Measurements from ENCODE around the gene GNAI2.
"Not testable (repeated sequence)": the region's sequence is repeated elsewhere in the genome, so short reads cannot be mapped to it uniquely, and the experiment has no call there.

The GNAI2 gene

DNA sequence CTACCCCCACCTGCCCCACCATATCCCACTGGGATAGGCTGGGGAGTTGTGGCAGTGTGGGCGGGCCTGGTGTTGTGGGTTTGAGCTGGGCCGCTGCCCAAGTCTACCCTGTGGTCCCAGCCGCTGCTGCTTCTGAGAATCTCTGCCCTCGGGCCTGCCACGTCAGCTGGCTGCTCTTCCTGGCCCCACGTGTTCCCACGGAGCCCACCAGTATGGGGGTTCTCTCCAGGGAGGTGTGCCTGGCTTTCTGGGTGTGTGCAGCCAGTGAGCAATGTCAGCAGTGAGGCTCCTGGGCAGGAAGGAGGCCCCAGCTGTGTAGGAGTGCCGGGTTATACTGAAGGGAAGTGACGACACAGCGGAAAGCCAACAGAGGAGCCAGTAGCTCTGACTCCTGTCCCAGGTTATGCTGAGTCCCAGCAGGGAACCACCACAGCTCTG is 10.5 kb downstream of the GNAI2 start:
- DNase-seq: peak; percentile 87 to 91

DNA sequence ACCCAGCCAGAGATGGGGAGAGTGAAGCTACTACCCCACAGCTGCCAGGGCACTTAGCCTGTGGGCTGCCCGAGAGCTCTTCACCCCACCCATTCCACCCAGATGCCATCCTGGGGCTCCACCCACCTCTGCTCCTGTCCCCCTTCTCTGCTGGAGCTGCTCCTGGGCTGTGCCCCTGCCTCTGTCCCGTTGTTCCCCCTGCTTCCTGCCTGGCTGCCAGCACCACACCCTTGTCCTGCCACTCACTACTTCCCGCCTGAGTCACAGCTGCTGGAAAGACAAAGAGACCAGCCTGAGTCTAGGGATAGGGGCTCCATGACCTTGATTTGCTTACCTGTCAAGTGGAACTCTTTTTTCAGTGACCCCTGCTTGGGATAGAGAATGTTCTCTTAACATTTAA is 12.4 kb downstream of the GNAI2 start:
- no peak for DNase-seq

DNA sequence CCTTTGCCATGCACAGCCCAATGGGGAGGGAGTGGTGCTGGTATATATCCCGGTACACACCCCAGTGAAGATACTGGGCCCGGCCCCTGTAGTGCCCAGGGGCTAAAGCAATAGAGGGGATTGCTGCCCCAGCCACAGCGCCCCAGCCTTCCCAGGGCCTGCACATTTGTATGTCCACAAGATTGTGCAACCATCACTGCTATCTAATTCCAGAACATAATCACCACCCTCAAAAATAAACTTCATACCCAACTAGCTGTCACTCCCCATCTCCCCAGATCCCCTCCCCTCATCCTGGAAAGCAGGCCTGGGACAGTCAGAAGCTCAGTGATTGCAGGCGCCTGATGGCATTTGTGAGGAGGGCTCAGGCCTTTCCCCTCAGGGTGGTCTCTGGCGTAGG is 13.5 kb downstream of the GNAI2 start:
- no peak for DNase-seq

DNA sequence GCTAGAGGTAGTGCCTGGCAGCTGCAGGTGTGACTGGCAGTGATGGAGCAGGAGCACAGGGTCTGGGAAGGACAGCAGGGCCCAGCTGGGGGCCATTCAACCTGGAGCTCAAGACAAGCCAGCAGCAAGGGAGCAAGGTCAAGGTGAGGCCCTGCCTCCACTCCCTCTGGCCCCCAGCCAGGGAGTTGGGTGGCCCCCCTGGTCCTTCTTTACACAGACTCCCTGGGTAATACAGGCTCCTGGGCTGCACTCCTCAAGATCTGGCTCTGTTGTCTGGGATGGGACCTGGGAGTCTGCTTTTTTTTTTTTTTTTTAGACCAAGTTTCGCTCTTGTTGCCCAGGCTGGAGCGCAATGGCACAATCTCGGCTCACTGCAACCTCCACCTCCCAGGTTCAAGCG is 14.5 kb downstream of the GNAI2 start:
- no peak for DNase-seq

DNA sequence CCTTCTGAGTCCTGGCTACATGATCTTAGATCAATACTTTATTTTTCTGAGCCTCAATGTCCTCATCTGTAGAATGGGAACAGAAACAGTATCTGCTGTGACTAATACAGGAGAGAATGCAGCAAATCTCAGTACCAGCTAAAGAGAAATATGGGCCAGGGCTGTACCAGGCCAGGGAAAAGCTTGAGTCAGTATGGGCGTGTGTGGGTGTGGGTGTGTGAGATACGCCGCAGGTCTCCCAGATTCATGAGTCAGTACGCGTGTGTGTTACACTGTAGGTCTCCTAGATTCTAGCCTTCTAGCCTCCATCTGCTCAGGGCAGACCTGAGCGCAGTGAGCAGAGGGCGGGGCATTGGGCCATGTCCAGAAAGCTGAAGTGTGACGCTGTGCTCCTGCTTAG is 15.2 kb downstream of the GNAI2 start:
- DNase-seq: peak; percentile 70 to 78

DNA sequence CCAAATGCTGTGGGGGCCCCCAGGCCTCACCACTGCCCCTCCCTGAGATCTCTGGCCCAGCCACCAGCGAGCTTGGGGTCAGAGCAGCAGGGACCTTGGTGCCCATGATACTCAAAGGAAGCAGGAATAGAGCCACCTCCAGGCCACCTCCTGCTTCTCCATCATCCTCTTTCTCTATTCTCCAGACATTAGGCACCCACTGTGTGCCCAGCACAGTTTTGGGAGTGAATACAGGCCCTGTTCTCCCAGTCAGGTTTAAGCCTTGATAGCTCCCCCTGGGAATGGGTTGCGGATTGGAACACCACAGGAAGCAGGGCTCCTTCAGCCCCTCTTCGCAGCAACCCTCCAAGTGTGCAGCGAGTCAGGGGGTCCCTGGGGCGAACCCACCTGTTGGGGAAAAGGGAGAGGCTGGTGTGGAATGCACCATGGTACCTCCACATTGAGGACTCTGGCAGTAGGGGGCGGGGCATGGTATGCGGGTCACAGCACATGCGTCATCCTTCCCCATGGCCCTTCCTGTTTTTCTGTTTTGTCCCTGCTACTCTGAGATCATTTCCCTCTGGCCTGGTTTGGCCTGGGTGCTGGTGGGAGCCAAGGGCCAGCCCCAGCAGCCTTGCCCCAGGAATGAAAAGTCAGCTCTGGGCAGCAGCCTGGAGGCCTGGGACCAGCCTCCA is 18.7 kb downstream of the GNAI2 start:
- no peak for DNase-seq

DNA sequence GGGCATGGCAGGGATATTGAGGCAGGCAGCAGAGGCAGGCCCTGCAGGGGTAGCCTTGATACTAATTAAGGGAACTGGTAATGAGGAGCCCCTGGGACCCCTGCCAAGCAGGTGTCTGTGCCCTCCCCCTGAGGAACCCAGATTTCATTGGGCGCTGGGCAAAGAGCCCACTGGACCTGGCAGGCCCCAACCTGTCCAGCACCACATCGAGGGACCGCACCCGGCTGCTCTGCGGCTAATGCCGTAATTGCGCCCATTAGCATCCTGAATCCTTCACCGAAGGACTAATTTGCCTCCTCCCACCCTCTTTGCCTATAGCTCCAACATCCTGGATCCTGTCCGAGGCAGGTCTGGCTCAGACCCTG is 19.2 kb downstream of the GNAI2 start:
- DNase-seq: no peak

DNA sequence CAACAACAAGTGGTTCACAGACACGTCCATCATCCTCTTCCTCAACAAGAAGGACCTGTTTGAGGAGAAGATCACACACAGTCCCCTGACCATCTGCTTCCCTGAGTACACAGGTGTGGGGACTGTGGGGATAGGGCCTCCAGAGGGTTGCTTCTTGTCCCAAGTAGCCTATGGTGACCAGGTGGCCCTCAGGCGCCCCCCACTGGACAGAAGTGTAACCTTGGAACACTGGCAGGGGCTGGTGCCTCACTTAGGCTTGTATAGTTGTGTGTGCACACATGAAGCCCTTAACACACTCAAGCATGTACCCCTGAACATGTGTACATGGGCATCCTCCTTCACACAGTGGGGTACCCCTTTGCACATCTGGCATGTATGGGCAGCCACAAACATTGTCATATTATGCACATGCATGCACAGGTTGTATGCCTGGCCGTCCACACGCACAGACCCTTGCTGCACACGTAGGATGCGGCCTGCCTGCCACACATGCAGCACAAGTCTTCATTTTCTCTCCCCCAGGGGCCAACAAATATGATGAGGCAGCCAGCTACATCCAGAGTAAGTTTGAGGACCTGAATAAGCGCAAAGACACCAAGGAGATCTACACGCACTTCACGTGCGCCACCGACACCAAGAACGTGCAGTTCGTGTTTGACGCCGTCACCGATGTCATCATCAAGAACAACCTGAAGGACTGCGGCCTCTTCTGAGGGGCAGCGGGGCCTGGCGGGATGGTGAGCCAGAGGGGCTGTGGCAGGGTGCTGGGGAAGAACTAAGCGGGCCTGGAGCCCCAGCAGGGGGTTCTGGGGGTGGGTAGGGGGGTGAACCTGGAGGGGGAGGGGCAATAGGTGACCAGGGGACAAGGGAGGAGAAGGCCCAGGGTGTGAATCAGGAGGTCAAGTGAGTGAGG is 21.2 kb downstream of the GNAI2 start:
- DNase-seq: peak; percentile 71 to 72

DNA sequence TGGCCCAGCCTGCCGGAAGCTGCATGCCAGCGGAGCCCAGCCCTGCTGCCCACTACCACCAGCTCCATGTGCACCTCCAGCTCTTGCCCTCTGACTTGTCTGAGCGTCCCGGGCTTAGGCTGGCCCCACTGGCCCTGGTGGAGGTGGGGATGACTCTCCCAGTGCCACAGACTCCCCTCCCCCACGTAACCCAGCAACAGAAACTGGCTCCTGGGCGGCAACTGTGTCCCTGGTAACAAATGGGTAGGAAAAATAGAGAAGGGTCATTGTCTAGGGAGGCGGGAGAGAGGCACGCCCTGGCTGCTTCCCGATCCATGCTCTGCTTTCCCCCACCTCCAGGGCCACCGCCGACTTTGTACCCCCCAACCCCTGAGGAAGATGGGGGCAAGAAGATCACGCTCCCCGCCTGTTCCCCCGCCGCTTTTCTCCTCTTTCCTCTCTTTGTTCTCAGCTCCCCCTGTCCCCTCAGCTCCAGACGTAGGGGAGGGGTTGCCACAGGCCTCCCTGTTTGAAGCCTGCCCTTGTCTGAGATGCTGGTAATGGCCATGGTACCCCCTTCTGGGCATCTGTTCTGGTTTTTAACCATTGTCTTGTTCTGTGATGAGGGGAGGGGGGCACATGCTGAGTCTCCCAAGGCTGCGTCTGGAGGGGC is 22.2 kb downstream of the GNAI2 start:
- DNase-seq: no peak

DNA sequence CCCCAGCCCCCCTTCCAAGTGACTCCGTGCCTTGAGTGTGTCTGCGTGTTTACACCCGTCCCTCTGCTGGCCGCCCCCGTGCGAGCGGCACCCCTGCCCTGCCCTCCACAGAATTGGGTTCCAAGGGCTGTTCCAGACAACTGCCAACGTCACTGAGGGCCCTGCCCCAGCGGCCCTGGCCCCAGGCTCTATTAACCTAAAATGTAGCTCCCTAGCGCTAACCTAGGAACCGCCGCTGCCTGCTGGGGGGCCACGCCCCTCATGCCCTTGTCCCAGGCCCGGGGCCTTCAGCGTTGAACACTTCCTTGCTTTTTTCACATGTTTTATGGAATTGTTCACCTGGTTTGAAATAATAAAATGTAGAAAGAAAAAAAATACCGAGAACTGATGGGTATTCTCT is 23.0 kb downstream of the GNAI2 start:
- DNase-seq: no peak

DNA sequence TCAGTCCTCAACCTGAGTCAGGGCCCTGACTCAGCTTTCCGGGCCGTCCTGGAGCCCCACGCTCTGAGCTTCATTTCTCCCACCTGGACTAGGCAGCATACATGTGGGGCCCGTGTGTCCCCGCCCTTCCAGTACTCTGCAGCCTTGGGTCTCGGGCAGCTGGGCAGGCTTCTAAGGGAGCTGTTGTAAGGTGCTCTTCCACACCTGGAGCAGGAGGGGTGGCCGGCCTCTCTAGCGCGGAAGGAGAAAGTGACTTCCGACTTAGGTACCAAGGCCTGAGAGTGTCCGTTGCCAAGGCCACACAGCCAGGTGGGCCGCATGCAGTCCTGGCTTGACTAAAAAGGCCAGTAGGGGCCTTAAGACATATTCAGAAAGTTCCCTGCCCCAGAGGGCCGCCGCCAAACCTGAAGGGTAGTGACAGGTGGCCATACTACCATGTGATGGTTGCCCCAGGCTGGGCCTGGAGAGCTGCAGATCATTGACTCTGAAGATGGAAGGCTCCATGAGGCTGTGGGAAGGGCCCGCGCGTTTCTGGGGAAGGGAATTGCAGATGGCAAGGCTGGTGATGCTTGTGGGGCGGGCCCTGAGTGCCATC is 23.5 kb downstream of the GNAI2 start:
- no peak for DNase-seq

DNA sequence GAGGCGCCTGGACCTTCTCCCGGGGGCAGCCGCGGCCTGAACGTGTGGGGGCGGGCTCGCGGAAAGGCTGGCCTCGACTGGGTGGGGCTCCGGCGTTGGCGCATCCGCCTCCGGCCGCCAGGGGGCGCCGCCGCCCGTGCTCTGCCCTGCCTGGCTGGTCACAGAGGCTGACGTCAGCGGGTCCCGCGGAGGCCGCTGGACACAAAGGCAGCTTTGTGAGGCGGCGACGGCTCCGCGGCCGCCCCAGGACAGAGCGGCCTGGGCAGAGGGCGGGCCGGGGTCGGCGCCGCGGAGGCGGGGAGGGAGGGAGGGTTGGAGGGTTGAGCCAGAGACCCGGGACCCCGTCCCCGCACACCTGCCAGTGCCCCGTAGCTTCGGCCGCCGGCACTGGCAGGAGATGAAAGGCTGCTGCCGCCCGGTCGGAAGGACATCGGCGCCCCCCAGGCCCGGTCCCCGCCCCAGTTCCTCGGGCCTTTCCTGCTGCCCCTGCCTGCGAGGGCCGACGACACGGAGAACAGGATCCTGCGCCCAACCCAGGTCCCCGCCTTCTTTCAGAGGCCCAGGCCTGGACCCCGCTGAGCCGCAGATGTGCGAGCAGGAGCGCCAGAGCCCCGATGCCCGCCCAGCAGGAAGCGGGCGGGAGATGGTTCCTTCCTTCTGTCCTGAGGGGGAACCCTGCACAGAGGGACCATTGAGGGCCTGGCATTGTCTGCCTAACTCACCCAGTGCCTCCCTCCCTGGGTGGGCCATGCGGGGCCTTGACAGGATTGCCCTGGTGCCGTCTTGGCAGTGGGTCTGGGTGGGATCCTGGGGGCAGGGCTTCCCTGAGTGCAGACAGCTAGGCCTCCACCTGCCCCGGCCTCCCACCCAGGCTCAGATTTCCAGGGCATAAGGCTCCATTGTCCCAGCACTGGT is 24.3 kb downstream of the GNAI2 start:
- peak; percentile 91 to 95 for DNase-seq

DNA sequence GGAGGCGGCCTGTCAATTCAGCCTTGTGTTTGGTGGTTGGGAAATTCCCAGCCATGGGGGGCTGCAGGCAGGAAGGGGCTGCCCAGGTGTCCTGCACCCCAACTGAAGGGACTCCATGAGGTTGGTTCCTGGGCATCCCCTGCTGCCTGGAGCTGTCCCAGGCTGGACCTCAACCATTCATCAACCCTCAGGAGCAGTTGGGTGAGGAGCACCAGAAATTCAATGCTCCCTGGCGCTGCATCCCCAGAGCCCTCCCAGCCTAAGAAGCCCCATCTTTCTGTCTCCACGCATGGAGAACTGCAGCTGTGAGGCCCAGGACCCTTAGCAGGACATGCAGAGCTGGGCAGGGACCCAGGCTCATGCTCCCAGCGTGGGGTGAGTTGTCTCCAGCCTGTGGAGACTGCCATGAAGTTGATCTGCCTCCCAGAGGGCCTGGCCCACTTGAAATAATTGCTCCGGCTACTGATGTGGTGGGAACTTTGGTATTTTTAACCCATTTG is 25.0 kb downstream of the GNAI2 start:
- no peak for DNase-seq

DNA sequence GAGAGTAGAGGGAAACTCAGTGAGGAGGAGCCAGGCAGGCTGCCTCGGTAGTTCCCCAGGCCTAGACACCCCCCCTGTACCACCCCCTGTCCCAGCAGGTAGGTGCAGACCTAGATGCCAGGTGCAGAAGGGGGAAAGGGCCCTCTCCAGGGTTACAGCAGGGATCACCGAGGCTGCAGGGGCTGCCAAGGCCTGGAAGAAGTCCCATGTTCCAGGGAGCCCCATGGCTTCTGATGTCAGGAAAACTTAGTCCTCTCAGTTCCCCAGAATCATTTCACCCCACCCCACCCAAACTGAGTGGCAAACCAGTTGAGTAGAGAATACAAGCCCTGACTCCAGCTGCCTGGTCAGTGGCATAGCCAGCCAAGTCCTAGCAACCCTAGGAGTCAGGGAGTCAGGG is 25.5 kb downstream of the GNAI2 start:
- no peak for DNase-seq

DNA sequence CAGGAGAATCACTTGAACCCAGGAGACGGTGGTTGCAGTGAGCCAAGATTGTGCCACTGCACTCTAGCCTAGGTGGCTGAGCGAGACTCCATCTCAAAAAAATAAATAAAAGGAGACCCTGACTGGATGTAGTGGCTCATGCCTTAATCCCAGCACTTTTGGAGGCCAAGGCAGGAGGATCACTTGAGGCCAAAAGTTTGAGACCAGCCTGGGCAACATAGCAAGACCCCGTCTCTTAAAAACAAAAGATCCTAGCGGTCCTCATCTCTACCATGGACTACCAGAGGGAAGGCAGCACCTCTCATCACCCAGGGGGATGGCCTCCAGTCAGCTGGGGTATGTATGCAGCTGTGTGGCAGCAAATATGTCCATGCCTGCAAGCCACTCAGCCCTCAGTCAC is 26.2 kb downstream of the GNAI2 start:
- DNase-seq: not testable (repeated sequence)

DNA sequence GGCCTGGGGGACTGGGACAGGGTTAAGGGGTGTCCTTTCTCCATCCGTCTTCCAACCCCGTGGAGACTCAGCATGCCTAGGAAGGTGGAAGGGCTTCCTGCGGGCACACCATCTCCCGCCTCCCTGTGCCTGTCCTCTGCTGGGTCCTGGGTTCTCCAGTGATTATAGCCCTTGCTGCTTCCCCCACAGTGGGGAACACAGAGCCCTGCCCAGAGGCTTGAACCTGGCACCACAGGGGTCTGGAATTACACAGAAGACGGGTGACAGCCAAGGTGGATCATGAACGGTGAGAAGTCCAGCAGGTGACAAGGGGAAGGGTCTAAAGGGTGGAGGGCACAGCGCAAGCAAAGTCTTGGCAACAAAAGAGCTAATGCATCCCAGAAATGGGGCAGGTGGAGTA is 26.8 kb downstream of the GNAI2 start:
- DNase-seq: no peak

DNA sequence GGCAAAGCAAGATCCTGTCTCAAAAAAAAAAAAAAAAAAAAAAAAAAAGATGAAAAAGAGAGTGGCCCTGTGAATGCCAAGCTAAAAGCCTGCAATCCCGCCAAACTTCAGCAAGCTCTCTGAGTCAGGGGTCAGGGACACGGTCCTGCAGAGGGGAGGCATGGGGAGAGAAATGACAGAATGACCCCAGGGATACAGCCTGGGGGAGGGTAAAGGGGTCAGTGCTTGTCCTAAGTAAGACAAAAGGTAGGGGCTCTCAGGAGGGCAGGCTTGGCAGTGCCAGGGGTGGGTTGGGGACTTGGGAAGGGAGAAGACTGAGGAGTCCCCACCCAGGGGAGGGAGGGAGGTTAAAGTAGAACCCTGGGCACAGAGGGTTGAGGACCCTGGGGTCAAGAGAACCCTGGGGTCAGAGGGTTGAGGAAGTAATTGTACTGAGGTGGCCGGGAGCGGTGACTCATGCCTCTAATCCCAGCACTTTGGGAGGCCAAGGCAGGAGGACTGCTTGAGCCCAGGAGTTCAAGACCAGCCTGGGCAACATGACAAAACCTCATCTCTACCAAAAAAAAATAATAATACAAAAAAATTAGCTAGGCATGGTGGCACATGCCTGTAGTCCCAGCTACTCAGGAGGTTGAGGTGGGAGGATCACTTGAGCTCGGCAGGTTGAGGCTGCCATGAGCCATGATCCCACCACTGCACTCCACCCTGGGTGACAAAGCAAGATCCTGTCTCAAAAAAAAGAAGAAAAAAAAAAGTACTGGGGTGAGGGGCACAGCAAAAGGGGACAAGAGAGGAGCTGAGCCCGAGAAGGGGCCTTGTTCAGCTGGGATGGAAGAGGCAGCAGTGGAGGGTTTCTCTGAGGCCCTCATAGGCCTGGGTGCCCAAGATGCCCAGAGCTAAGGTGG is 27.7 kb downstream of the GNAI2 start:
- no peak for DNase-seq

DNA sequence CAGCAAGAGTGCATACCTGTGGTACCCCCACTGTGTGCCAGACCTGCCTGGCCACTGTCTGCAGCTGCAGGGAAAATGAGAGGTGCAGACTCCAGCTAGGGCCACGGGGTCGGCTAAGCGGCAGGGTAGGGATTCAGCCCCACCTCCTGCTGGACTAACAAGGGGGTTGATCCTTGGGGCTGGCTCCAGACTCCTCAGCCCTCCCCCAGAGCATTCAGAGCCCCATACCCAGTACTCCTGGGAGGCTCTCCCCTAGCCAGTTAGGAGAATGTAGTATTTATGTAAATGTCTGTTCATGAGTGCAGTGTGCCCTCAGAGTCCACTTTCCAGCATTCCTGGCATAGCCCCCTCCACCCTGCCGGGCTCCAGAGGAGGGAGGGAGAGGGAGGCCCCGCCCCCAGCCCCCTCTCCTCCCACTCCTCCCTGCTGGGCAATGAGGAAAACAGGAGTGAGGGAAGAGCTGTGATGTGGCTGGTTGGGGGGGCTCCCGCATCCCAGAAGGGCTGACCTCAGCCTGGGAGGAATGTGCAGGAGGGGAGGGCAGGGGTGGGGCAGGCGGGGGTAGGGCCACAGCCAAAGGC is 28.5 kb downstream of the GNAI2 start:
- DNase-seq: no peak

DNA sequence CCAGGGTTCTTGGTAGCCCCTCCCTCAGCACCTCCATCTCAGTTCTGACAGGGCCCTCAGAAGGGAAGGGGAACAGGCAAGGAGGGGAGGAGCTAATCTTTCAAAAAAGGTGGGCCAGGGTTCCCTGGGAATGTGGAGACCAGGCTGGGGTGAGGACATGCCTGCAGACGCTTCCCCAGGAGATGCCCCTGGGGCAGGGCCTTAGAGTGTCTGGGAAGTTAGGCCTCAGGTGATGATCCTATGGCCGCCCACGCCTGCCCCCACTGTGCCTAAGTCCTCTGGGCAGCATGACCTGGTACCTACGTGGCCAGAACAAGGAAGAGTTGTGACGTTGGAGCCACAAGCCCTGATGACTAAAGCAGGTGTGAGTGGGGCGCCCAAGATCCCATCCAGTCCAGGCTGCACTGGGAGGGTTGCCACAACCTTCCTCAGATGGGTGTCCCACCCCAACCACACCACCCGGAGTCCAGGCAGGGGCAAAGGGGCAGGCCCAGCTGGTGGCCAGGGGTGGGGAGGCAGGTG is 29.0 kb downstream of the GNAI2 start:
- no peak for DNase-seq

DNA sequence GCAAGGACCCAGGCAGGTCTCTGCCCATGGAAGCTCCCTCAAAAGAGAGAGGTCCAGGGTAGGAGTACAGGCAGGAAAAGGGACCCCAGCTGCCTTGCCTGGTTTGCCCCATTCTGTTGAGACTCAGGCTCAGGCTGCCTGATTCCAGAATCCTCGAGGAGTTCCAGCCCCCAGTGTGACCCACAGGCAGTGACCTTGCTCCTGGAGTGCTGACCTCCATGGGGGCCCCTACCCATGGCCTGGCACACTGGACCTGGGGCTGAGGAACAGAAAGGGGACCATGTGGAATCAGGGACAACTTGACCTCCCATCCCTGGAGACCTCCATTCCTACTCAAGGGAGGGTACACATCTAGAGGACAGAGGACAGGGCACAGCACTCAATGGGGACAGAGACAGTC is 29.6 kb downstream of the GNAI2 start:
- no peak for DNase-seq

All from activated T-cell treated with anti-CD3 and anti-CD28 coated beads, Interleukin-2, amount 50 U/mL, for 48 hours (primary cell).